Measurements from ENCODE around the gene TAF9B.
"Not testable (repeated sequence)": the region's sequence is repeated elsewhere in the genome, so short reads cannot be mapped to it uniquely, and the experiment has no call there.

The TAF9B gene

DNA sequence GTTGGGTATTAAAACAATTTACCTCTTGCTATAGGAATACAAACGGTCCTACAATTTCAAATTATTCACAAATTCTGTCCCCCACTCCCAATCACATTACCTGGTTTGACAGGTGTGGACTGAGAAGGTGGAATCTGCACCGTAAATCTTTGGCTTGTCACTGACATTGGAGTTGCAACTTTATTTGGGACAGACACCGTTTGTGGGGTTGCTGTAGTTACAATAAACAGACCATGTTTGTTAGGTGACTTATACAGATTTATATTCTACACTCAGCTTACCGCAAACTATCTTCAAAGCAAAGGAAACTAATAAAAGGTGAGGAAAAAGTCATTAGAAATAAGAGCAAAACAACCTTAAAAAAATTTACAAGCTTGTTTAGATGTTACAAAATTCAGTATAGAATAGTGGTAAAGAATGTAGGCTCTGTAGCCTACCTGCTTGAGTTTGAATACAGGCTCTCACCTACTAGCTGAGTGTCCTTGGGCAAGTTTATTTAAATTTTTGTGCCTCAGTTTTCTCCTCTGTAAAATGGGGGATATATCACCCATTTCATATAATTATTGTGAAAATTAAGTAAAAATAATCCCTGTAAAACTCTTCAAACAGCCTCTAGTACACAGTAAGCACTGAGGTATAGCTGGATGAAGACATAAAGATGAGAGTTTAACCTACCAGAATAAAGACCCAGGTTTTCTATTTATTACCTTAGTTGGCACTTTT is 6.1 kb downstream of the TAF9B start:
- Histone ChIP-seq H3K36me3 (ENCODE audit: control insufficient read depth, insufficient read depth, low read length) (peaks cover 14% of the 10 kb centered on the region), H3K27ac (ENCODE audit: low read depth, low read length, severe bottlenecking) (no peak overlapping the region), H3K4me3 (ENCODE audit: extremely low read depth, insufficient read depth, low read length, poor library complexity, severe bottlenecking) (no peak overlapping the region), H3K9me3 (ENCODE audit: control insufficient read depth, low read length) (no peaks in the 10 kb centered on the region), H3K4me1 (ENCODE audit: control insufficient read depth, insufficient read depth, low read length, poor library complexity, severe bottlenecking) (no peaks in the 10 kb centered on the region)
- WGBS, 2 experiments (ENCODE audit: insufficient coverage in 2 of 2), result no CpG with 5 or more reads among the region's 4 CpGs

DNA sequence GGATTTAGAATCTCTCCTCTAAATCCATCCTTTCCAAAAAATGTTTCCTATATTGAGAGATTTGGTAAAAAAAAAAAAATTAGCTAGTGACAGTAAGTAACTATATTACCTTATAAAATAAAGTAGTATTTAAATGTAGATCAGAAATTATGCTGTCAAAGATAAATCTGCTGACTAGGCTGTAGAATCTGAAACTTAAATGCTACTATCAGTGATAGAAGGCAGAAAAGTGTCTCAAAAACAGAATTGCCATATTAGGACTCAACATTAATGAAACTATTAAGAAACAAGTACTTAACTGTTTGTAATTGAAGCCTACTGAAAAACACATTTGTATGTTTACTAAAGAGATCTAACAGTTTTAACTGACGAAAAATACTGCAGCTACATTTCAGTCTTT is 8.3 kb downstream of the TAF9B start:
- no CpG with 5 or more reads among the region's 1 CpG for WGBS, 2 experiments (ENCODE audit: insufficient coverage in 2 of 2)
- H3K27ac ChIP-seq (ENCODE audit: low read depth, low read length, severe bottlenecking), result no peak overlapping the region
- H3K4me3 ChIP-seq (ENCODE audit: extremely low read depth, insufficient read depth, low read length, poor library complexity, severe bottlenecking), result no peak overlapping the region
- no peaks in the 10 kb centered on the region for H3K9me3 ChIP-seq (ENCODE audit: control insufficient read depth, low read length)
- H3K4me1 ChIP-seq (ENCODE audit: control insufficient read depth, insufficient read depth, low read length, poor library complexity, severe bottlenecking), result no peaks in the 10 kb centered on the region
- peaks cover 32% of the 10 kb centered on the region for H3K36me3 ChIP-seq (ENCODE audit: control insufficient read depth, insufficient read depth, low read length)

DNA sequence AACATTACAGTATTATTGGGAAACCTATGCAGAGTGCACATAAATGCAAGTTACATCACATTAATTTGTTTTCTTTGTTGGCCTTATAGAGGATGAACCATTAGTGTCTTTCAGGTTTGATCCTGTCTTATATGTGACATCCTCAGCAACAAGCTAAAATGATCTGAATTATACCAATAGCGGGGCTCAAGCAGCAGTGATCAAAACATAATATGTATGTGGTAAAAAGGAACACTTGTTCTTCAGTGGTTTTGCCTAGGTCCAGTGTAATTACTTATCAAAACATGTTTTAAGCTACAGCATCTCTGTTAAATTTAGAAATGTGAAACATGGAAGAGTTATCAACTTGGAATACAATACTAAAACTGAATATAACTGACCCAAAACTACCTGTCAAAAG is 9.1 kb downstream of the TAF9B start:
- Histone ChIP-seq H3K4me1 (ENCODE audit: control insufficient read depth, insufficient read depth, low read length, poor library complexity, severe bottlenecking) (no peaks in the 10 kb centered on the region), H3K9me3 (ENCODE audit: control insufficient read depth, low read length) (no peaks in the 10 kb centered on the region), H3K27ac (ENCODE audit: low read depth, low read length, severe bottlenecking) (no peak overlapping the region), H3K36me3 (ENCODE audit: control insufficient read depth, insufficient read depth, low read length) (peaks cover 37% of the 10 kb centered on the region), H3K4me3 (ENCODE audit: extremely low read depth, insufficient read depth, low read length, poor library complexity, severe bottlenecking) (no peak overlapping the region)
- WGBS, 2 experiments (ENCODE audit: insufficient coverage in 2 of 2), result no CpG with 5 or more reads among the region's 1 CpG

DNA sequence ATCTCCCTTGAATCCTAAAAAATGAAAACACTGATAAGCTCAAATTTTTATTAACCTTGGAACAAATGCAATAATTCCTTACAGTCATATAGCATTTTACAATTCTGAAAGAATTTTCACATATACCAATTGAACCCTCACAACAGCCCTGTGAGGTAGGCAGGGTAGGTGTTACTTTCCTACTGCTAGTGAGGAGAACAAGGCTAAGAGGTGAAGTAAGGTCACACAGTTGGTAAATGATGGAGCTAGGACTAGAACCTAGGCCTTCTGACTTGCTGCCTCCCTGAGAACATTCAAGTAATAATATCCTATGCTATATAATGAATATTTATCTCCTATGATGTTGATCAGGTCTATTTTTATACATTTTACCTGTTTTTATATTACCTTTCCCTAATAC is 9.7 kb downstream of the TAF9B start:
- H3K27ac ChIP-seq (ENCODE audit: low read depth, low read length, severe bottlenecking), result no peak overlapping the region
- no peaks in the 10 kb centered on the region for H3K9me3 ChIP-seq (ENCODE audit: control insufficient read depth, low read length)
- H3K4me1 ChIP-seq (ENCODE audit: control insufficient read depth, insufficient read depth, low read length, poor library complexity, severe bottlenecking), result no peaks in the 10 kb centered on the region
- H3K4me3 ChIP-seq (ENCODE audit: extremely low read depth, insufficient read depth, low read length, poor library complexity, severe bottlenecking), result no peak overlapping the region
- peaks cover 44% of the 10 kb centered on the region for H3K36me3 ChIP-seq (ENCODE audit: control insufficient read depth, insufficient read depth, low read length)

DNA sequence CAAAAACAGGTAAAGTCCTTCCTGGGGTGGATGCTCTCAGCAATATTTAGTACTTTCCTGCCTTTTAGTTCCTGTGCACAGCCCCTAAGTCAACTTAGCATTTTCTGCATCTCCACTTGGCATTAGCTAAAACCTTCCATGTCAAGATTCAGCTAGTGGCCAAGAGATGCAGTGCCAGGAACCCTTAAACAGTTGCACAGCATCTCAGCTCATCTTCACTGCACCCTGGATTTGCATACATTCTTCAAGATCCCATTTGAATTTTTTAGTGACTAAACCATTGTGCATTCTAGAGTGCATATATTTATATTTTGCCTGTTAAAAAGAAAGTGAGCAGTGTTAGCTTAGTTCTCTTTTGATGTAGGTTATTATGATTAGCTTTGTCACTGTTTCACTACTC is 13.7 kb downstream of the TAF9B start:
- H3K4me1 ChIP-seq (ENCODE audit: control insufficient read depth, insufficient read depth, low read length, poor library complexity, severe bottlenecking); H3K9me3 ChIP-seq (ENCODE audit: control insufficient read depth, low read length); H3K4me3 ChIP-seq (ENCODE audit: extremely low read depth, insufficient read depth, low read length, poor library complexity, severe bottlenecking): not testable (repeated sequence)

DNA sequence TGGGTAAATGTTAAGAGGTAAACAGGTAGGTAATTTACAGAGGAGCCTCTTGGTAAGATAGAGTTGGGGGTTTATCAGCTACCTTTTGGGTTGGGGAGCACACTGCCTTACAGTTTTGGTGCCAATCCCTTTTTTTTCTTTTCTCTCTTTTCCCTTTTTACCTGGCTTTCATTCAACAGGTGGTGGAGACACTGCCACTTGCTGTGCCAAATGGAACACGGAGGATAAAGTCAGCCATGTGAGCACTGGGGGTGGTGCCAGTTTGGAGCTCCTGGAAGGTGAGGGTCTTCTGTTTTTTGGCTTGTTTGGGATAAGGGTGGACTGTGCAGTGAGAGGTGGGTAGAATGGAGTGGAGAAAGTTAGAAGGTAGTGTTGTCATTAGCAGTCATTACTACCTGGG is 14.3 kb downstream of the TAF9B start:
- H3K36me3 ChIP-seq (ENCODE audit: control insufficient read depth, insufficient read depth, low read length), result peaks cover 66% of the 10 kb centered on the region
- WGBS, 2 experiments (ENCODE audit: insufficient coverage in 2 of 2), result no CpG with 5 or more reads among the region's 1 CpG
- no peaks in the 10 kb centered on the region for H3K9me3 ChIP-seq (ENCODE audit: control insufficient read depth, low read length)

More for the DNA sequence above, 13.7 kb downstream of the TAF9B start:
- H3K27ac ChIP-seq (ENCODE audit: low read depth, low read length, severe bottlenecking), result not testable (repeated sequence)
- H3K36me3 ChIP-seq (ENCODE audit: control insufficient read depth, insufficient read depth, low read length), result peaks cover 68% of the 10 kb centered on the region

DNA sequence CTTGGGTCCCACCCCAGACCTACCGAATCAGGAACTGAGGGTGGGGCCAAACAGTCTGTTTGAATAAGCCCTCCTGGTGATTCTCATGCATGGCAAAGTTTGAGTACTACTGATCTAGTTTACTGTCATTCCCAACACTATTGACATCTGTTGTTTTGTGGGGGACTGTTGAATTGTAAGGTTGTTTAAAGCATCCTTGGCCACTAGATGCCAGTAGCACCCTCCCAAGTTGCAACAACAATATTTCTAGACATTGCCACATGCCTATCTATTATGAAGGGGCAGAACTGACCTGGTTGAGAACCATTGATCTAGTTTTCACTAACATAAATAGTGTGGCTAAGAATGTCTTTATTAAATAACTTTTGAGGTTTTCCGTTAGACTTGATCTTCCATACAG is 15.1 kb downstream of the TAF9B start:
- Histone ChIP-seq H3K27ac (ENCODE audit: low read depth, low read length, severe bottlenecking) (no peak overlapping the region), H3K4me3 (ENCODE audit: extremely low read depth, insufficient read depth, low read length, poor library complexity, severe bottlenecking) (no peak overlapping the region), H3K9me3 (ENCODE audit: control insufficient read depth, low read length) (no peaks in the 10 kb centered on the region), H3K4me1 (ENCODE audit: control insufficient read depth, insufficient read depth, low read length, poor library complexity, severe bottlenecking) (no peaks in the 10 kb centered on the region), H3K36me3 (ENCODE audit: control insufficient read depth, insufficient read depth, low read length) (peaks cover 72% of the 10 kb centered on the region)
- 83% methylated on average over 1 of the region's 2 CpGs; no CpG with 5 or more reads in 1 of the 2 experiments for WGBS, 2 experiments (ENCODE audit: insufficient coverage in 2 of 2)

More for the DNA sequence above, 14.3 kb downstream of the TAF9B start:
- Histone ChIP-seq H3K4me3 (ENCODE audit: extremely low read depth, insufficient read depth, low read length, poor library complexity, severe bottlenecking) (no peak overlapping the region), H3K27ac (ENCODE audit: low read depth, low read length, severe bottlenecking) (no peak overlapping the region), H3K4me1 (ENCODE audit: control insufficient read depth, insufficient read depth, low read length, poor library complexity, severe bottlenecking) (no peaks in the 10 kb centered on the region)

DNA sequence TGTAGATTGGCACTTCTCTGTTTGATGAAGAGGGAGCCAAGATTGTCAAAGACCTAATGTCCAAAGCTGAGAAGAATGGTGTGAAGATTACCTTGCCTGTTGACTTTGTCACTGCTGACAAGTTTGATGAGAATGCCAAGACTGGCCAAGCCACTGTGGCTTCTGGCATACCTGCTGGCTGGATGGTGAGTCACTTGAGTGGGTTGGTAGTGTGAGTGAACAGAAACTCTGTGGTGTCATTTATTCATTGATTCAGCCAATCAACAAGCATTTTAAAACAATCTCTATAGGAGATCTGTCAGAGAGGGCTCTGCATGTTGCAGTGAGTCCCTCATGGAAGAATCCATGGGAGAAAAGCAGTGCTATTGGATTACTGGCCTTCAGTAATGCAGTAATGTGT is 16.3 kb downstream of the TAF9B start:
- H3K27ac ChIP-seq (ENCODE audit: low read depth, low read length, severe bottlenecking), result no peak overlapping the region
- no peaks in the 10 kb centered on the region for H3K4me1 ChIP-seq (ENCODE audit: control insufficient read depth, insufficient read depth, low read length, poor library complexity, severe bottlenecking)
- H3K4me3 ChIP-seq (ENCODE audit: extremely low read depth, insufficient read depth, low read length, poor library complexity, severe bottlenecking), result no peak overlapping the region
- H3K9me3 ChIP-seq (ENCODE audit: control insufficient read depth, low read length), result no peaks in the 10 kb centered on the region
- H3K36me3 ChIP-seq (ENCODE audit: control insufficient read depth, insufficient read depth, low read length), result peaks cover 75% of the 10 kb centered on the region

DNA sequence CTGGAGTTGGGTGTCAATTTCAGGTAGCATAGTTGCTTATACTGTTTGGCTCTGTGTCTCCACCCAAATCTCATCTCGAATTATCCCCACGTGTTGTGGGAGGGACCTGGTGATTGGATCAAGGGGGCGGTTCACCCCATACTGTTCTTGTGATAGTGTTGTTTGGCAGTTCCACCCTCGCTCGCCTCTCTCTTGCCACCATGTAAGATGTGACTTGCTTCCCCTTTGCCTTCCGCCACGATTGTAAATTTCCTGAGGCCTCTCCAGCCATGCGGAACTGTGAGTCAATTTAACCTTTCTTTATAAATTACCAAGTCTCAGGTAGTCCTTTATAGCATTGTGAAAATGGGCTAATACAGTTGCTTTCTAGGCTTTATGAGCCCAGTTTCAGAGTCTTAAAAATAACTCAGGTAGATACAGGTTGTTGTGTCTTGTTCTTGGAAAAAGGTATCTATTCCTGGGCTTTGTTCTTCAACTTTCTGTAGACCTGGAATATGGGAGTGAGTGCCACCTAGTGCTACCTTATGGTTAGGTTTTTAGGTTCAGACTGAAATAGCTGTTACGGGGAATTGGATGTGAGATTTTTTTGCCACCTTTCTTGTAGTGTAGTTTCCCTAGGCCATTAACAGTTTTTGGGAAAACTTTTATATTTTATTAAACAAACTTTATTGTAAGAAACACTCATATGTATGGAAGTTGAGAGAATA is 19.8 kb downstream of the TAF9B start:
- H3K36me3 ChIP-seq (ENCODE audit: control insufficient read depth, insufficient read depth, low read length), result peaks cover 77% of the 10 kb centered on the region
- WGBS, 2 experiments (ENCODE audit: insufficient coverage in 2 of 2), result 90 to 100% methylated on average over 2 of the region's 9 CpGs

DNA sequence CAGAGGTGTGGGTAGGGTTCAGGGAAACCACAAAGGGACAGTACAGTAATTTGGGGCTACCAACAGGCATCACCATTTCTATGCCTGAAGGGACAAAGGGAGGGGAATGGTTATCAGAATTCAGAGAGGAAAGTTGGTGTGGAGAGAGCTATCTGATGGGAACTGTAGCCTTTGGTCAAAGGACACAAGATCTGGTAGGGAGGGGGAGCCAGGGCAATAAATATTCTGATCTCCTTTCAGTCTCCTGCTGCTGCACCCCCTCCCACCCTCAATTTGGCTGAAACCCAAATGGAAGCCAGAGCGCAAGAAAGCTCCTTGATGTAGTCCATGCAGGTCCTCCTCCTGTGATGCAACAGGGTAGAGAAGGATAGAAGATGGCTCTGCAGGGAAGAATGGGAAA is 20.8 kb downstream of the TAF9B start:
- Histone ChIP-seq H3K9me3 (ENCODE audit: control insufficient read depth, low read length) (no peaks in the 10 kb centered on the region), H3K27ac (ENCODE audit: low read depth, low read length, severe bottlenecking) (no peak overlapping the region), H3K4me1 (ENCODE audit: control insufficient read depth, insufficient read depth, low read length, poor library complexity, severe bottlenecking) (no peaks in the 10 kb centered on the region), H3K4me3 (ENCODE audit: extremely low read depth, insufficient read depth, low read length, poor library complexity, severe bottlenecking) (no peak overlapping the region), H3K36me3 (ENCODE audit: control insufficient read depth, insufficient read depth, low read length) (peaks cover 80% of the 10 kb centered on the region)
- no CpG with 5 or more reads among the region's 1 CpG for WGBS, 2 experiments (ENCODE audit: insufficient coverage in 2 of 2)

More for the DNA sequence above, 19.8 kb downstream of the TAF9B start:
- Histone ChIP-seq H3K9me3 (ENCODE audit: control insufficient read depth, low read length) (no peaks in the 10 kb centered on the region), H3K4me3 (ENCODE audit: extremely low read depth, insufficient read depth, low read length, poor library complexity, severe bottlenecking) (no peak overlapping the region), H3K27ac (ENCODE audit: low read depth, low read length, severe bottlenecking) (no peak overlapping the region), H3K4me1 (ENCODE audit: control insufficient read depth, insufficient read depth, low read length, poor library complexity, severe bottlenecking) (no peaks in the 10 kb centered on the region)

DNA sequence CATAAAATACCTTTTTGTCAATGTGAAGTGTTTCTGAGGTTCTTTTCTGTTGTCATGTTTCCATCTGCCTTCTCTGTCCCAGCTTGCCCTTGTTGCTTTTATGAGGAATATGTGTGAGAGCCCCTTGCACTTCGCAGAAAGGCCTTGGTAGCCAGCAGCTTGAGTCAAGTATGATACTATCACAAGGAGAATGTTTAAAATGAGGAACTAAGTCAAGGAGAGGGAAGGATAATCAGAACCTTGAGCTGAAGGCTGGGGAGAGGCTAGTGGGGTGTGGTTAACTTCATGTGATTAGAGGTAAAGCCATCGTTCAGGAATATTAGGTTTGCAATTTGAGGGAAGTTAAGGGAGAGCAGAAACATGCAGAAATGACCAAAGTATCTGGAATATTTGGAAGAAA is 22.7 kb downstream of the TAF9B start:
- Histone ChIP-seq H3K36me3 (ENCODE audit: control insufficient read depth, insufficient read depth, low read length) (peaks cover 78% of the 10 kb centered on the region), H3K27ac (ENCODE audit: low read depth, low read length, severe bottlenecking) (no peak overlapping the region), H3K4me3 (ENCODE audit: extremely low read depth, insufficient read depth, low read length, poor library complexity, severe bottlenecking) (no peak overlapping the region), H3K4me1 (ENCODE audit: control insufficient read depth, insufficient read depth, low read length, poor library complexity, severe bottlenecking) (no peaks in the 10 kb centered on the region), H3K9me3 (ENCODE audit: control insufficient read depth, low read length) (no peaks in the 10 kb centered on the region)
- 100% methylated on average over 1 of the region's 2 CpGs; no CpG with 5 or more reads in 1 of the 2 experiments for WGBS, 2 experiments (ENCODE audit: insufficient coverage in 2 of 2)

All from mesodermal cell (in vitro differentiated cells).